Mucosa of rectum (tissue), 2 donors: ENCODE measurements around the gene PLD6.

Experiments used
- H3K27ac ChIP-seq, 2 donors: one replicate each; pipeline ENCODE4 v1.7.0; 2013; ENCODE audit warnings: inconsistent platforms in 2 of 2, low read depth in 2 of 2, low read length in 2 of 2
- H3K27me3 ChIP-seq, 2 donors: one replicate each; pipeline ENCODE4 v1.7.0; 2013; ENCODE audit warnings: low read length in 2 of 2; ENCODE audit not compliant: control insufficient read depth in 2 of 2, insufficient read depth in 2 of 2
- H3K36me3 ChIP-seq, 2 donors: one replicate each; pipeline ENCODE4 v1.7.0; 2013; ENCODE audit warnings: low read length in 2 of 2; ENCODE audit not compliant: control insufficient read depth in 2 of 2, insufficient read depth in 2 of 2
- H3K4me1 ChIP-seq, 2 donors: one replicate each; pipeline ENCODE4 v1.7.0; 2013; ENCODE audit warnings: low read length in 2 of 2, mild to moderate bottlenecking in 1 of 2; ENCODE audit not compliant: control insufficient read depth in 2 of 2, insufficient read depth in 2 of 2
- H3K4me3 ChIP-seq, 2 donors: one replicate each; pipeline ENCODE4 v1.7.0; 2013; ENCODE audit warnings: low read length in 2 of 2
- H3K9ac ChIP-seq, 2 donors: one replicate each; pipeline ENCODE4 v1.7.0; 2013; ENCODE audit warnings: low read length in 2 of 2, low read depth in 1 of 2, mild to moderate bottlenecking in 1 of 2
- H3K9me3 ChIP-seq, 2 donors: one replicate each; pipeline ENCODE4 v1.7.0; 2013; ENCODE audit warnings: low read length in 2 of 2; ENCODE audit not compliant: control insufficient read depth in 2 of 2
- donor health status: healthy.
- donor health status: Normal muscosa, but diverticular disease.

Gene PLD6

DNA sequence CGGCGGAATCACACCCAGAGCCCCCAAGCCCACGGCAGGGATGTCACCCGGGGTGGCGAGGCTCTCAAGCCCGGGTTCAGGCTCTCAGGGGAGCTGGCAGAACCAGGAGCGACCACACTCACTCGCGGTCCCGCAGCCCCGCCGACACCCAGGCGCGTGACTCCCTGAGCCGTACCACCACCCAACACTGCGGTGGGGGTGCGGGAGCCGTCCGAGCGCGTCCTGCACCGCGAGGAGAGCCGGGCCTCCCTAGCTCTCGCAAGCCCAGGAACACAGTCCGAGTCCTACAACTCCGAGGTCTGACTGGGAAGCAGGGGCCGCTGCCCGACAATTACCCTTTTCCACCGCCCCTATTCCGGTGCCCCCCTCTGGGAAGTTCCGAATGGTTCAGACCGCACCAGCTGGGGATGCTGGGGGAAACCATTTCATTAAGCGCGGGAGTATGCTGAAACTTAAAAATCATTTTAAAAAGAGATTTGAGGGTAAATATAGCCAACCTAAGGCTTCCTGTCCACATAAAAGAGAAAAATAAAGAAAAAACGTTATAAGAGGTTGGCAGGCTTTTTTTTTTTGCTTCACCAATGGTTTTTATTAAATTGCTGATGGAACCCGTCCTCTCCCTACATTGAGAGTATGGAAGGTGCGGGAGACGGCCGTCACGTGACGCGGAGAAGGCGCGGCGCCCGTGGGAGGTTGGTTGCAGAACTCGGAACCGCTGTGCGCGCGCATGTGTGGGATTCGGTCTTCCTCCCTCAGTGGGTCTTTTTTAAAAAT lies 31.1 kb upstream of the PLD6 start, which contains the start of gene FLCN:
Gene FLCN, minus strand, starts transcription at position 143 of the 774 bp plus-strand sequence. CDS start 9,031 bp downstream, outside the sequence.
- Histone ChIP-seq H3K9ac (peak within 1 kb of the TSS; percentile 94 to 98), H3K9me3 (no peaks in the 10 kb centered on the region), H3K4me1 (peaks cover 6 to 14% of the 10 kb centered on the region in 2 donors), H3K27me3 (no peaks in the 10 kb centered on the region), H3K27ac (peak within 1 kb of the TSS; percentile 92 to 98), H3K36me3 (peaks cover 4 to 7% of the 10 kb centered on the region in 2 donors), H3K4me3 (peak within 1 kb of the TSS; percentile 81 to 99)

DNA sequence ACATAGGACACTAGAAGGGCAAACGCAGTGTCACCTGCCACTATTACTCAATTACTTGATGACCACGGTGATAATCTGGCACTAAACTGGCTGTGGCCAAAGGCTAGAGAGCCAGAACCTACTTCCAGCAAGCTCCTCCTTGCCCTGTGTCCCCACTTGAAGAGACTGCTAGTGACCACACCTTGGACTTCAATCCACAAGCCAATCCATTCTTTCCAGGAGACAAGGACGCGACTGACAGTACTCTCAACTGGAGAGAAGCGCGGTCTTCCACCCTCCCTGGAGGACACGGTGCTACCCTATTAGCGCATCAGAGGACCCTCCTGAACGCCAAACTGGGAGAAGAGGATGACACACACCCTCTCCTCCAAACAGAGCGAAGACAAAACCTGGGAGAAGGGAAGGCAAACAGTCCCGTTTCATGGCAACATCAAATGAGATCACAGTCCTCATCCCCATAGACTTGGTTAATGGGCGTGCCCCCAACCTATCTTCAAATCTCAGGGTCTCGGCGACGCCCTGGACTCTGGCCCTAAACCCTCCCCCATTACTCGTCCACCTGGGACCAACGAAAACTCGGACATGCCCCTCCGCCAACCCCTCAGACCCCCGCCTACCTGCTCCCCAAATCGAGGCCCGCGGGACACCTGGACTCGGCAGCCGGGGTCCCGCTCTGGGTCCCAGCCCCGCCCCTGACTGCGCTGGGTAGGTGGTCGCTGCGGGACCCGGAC lies 30.3 kb upstream of the PLD6 start:
- H3K9me3 ChIP-seq: no peaks in the 10 kb centered on the region
- peak overlapping the region; percentile 92 to 98 for H3K27ac ChIP-seq
- H3K4me3 ChIP-seq: peak overlapping the region; percentile 81 to 99
- peaks cover 13 to 17% of the 10 kb centered on the region in 2 donors for H3K4me1 ChIP-seq
- H3K27me3 ChIP-seq: no peaks in the 10 kb centered on the region
- H3K9ac ChIP-seq: peak overlapping the region; percentile 94 to 98
- H3K36me3 ChIP-seq: peaks cover 12 to 14% of the 10 kb centered on the region in 2 donors

DNA sequence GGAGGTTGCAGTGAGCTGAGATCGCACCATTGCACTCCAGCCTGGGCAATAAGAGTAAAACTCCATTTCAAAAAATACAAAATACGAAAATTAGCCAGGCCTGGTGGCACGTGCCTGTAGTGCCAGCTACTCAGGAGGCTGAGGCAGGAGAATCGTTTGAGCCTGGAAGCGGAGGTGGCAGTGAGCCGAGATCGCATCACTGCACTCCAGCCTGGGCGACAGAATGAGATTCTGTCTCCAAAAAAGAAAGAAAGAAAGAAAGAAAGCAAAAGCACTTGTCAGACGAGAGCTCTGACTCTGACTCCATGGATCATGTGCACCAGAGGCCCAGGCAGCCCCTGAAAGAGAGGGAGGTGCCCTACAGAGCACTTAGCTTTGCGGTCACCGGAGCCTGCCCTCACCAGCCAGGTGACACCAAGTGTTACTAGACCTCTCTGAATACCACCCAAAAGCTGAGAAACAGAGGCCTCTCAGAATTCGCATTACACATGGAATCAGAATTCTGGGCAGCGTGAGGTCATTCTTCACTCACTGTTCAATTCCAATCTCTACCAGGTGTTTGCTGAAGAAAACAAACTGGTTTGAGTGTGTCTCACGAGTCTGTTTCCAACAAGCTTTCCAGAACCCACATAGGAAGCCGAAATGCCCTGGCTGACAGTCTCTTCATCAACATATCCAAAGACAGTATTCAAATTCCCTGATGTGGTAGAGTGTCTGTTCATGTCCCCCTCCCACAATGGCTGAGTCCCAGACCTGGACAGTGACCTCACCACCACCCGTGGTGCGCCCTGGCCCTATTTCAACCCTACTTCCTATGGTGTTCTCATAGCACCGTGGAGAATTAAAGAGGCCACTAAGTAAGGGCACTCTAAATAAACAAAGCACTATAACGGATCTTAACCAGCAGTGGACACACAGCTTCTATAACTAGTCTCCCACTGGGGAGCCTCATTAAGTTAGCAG lies 29.4 kb upstream of the PLD6 start:
- no peaks in the 10 kb centered on the region for H3K9me3 ChIP-seq
- H3K4me3 ChIP-seq: peak overlapping the region; percentile 81 to 99
- H3K27me3 ChIP-seq: no peaks in the 10 kb centered on the region
- peaks cover 16 to 23% of the 10 kb centered on the region in 2 donors for H3K36me3 ChIP-seq
- H3K9ac ChIP-seq: peak overlapping the region; percentile 94 to 98
- peaks cover 13 to 17% of the 10 kb centered on the region in 2 donors for H3K4me1 ChIP-seq
- H3K27ac ChIP-seq: peak overlapping the region; percentile 92 to 98

DNA sequence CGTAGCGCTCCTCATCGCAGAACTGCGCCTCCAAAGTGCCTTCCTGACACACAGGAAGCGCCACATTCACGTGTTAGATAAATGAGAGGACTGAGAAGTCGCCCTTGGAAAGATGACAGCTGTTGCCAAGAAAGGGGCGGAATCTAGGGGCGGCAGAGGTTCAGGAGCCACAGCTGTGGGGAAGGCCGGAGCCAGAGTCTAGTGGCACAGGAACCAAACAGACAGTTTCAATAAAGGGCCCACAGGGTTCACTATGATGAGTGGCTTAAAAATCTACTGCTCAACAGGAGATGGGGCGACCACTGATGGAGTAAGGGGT lies 26.1 kb upstream of the PLD6 start:
- Histone ChIP-seq H3K4me1 (peaks cover 13 to 14% of the 10 kb centered on the region in 2 donors), H3K27me3 (no peaks in the 10 kb centered on the region), H3K9me3 (no peaks in the 10 kb centered on the region), H3K27ac (no peak overlapping the region), H3K9ac (no peak overlapping the region), H3K36me3 (peaks cover 42 to 55% of the 10 kb centered on the region in 2 donors), H3K4me3 (no peak overlapping the region)

DNA sequence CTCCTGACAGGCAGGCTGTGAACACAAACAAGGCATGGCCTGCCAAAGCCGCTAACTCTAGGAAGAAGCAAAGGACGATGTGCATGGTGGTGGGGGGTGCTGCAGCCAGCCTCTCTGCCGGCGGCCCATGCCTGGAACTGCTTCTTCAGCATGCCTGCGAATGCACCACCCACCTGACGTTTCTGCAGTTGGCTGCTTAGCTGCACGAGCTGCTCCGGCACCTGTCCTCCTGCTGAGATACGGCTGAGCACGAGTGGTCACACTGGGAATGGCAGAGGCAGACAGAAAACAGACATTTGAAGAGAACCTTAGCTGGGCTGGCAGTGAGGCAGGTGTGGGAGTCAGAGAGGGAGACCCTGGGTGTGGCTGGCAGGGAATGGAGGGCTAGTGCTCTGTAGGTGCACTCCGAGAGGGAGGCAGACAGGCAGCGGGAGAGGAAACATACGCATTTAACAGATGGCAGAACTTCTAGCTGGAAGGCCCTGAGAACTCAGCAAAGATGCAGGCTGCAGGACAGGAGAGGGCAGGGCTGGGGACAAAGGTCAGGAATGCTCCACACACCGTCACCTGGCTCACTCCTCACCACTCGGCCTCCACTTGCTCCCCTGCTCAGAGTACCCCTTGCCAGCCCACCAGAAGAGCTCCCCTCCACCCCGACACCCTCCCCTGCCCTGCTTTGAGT lies 25.6 kb upstream of the PLD6 start:
- Histone ChIP-seq H3K27me3 (no peaks in the 10 kb centered on the region), H3K4me1 (peaks cover 13 to 14% of the 10 kb centered on the region in 2 donors), H3K4me3 (no peak overlapping the region), H3K36me3 (peaks cover 46 to 60% of the 10 kb centered on the region in 2 donors), H3K9me3 (no peaks in the 10 kb centered on the region), H3K27ac (no peak overlapping the region), H3K9ac (no peak overlapping the region)

DNA sequence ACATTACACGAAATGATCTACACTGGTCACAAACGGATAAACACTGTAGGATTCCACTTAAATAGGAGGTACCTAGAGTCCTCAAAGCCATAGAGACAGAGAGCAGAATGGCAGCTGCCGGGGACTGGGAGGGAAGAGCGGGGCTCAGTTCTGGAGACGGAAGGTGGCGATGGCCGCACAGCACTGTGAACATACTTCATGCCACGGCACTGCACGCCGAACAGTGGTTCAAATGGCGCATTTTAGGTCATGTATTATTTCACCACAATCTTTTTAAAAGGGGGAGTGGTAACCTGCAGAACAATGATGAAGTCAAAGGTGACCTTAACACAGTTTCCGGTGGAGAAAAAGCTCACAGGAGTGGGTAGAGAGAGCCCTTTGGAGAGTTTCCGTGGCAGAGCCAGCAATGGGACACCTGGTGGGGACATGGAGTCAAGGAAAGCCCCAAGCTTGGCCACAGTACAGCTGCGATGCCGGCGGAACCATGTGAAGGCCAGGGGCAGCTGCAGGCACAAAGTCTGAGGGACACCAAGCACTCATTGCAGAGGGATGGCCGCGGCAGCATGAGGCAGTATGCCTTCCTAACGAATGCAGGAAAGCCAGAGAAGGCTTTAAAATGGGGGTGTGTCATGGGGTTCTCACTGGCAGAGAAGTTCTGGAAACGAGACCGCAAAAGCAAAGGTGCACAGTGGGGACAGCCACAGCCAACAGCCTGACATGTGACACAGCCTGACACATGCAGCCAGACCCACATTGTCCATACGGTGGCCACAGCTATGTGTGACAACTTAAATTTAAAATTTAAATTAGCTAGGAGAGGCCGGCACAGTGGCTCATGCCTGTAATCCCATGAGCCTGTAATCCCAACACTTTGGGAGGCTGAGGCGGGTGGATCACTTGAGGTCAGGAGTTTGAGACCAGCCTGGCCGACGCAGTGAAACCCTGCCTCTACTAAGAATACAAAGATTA lies 23.6 kb upstream of the PLD6 start:
- Histone ChIP-seq H3K4me3 (no peak overlapping the region), H3K9me3 (no peaks in the 10 kb centered on the region), H3K27ac (no peak overlapping the region), H3K36me3 (peaks cover 64 to 79% of the 10 kb centered on the region in 2 donors), H3K27me3 (no peaks in the 10 kb centered on the region), H3K9ac (no peak overlapping the region), H3K4me1 (peaks cover 3 to 7% of the 10 kb centered on the region in 2 donors)

DNA sequence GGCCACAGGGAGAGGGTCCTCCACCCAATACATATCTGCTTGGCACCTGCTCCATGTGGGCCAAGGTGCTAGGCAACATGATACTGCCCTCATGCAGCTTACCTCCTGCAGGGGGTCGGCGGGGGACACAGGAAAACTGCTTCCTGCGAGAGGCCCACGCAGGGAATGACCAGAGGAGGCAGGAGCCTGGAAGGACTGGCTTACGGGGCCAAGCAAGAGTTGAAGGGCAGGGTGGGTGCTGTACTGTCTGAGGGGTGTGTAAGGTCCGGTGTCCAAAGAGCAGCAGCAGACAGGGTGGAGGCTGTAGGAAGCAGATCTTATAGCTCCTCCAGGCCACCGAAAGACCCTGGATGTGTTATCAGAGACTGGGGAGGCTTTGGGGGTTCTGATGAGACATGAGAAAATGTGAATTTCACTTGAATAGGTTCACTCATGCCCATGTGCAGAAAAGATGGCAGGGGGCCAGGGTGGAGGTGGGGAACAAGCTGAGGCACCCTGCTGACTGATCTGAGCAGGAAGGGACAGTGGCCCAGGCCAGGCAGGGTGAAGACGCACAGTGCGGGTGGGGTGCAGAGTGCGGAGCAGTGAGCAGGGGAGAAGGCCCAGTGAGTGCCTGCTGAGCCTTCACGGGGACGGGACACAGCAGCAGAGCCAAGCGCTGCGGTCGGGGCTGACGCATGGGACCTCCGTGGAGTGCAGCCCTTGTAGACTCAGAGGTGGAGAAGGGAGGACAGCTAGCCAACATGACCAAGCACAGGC lies 22.6 kb upstream of the PLD6 start:
- peaks cover 3 to 7% of the 10 kb centered on the region in 2 donors for H3K4me1 ChIP-seq
- no peaks in the 10 kb centered on the region for H3K9me3 ChIP-seq
- H3K36me3 ChIP-seq: peaks cover 72 to 89% of the 10 kb centered on the region in 2 donors
- no peak overlapping the region for H3K9ac ChIP-seq
- H3K27me3 ChIP-seq: no peaks in the 10 kb centered on the region
- no peak overlapping the region for H3K4me3 ChIP-seq
- no peak overlapping the region for H3K27ac ChIP-seq

DNA sequence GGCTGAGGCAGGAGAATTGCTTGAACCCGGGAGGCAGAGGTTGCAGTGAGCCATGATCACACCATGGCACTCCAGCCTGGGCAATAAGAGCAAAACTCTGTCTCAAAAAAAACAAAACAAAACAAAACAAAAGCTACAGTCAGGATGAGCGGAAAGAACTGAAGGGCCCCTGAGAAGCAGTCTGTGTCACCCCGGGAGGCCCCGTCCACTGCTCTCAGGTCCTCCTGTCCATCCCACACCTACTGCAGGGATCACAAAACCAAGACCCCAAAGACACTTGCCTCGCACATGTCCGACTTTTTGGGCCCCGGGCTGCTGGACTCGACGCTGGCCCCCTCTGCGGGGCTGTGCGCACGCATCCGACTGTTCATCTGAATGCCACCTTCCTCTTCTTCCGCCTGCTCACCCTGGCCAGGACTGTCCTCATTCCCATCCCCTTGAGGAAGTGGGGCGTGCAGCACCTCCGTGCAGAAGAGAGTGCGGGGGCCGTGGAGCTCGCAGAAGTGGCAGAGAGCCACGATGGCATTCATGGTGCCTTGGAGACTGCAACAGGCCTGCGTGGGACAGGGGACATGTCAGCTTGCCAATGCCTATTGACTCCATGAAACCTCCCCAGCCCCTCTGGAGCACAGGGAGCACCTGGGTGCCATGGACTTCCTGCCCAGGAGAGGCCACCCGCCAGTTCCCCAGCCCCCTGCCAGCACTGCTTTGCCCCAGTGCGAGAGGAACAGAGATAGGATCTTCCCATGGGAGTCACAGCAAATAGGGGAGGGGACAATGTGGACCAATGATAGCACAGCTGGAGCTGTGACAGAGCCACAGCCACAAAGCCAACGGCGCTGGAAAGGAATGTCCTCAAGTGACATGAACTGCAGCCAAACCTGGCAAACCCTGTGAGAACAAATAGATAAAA lies 21.7 kb upstream of the PLD6 start:
- Histone ChIP-seq H3K36me3 (peaks cover 79 to 94% of the 10 kb centered on the region in 2 donors), H3K9me3 (no peaks in the 10 kb centered on the region), H3K27ac (no peak overlapping the region)

More for the DNA sequence above, 21.7 kb upstream of the PLD6 start:
- peaks cover 3 to 7% of the 10 kb centered on the region in 2 donors for H3K4me1 ChIP-seq
- H3K27me3 ChIP-seq: no peaks in the 10 kb centered on the region
- no peak overlapping the region for H3K4me3 ChIP-seq
- H3K9ac ChIP-seq: no peak overlapping the region
